Heart left ventricle (tissue), 13 donors: Measurements from ENCODE around the gene CRIM1.

Experiments used
- CTCF ChIP-seq, 12 donors: fragments of 200-600 bp; sonication (generic) in 4 of 12; IDR thresholded peaks; one replicate each; pipeline versions ENCODE4 v1.5.0 to v1.8.0; 2018 to 2022; ENCODE audit warnings: antibody characterized with exemption in 12 of 12, mild to moderate bottlenecking in 5 of 12
- POLR2A ChIP-seq, 2 donors: fragments of 450-650 bp; IDR thresholded peaks; one replicate each; pipeline ENCODE4 v1.6.1; 2017; ENCODE audit warnings: antibody characterized with exemption in 2 of 2, mild to moderate bottlenecking in 2 of 2, moderate library complexity in 2 of 2
- donor health status: ischemic (EF 13 %, LVEDD 7.1; RV severe dilation, severe dysfunction).
- donor health status: DM: no; HTN: yes; CAD: no.
- donor health status: DM: no; HTN: no; CAD: no.
- donor health status: ischemic (EF 25% LVEDD 6.9; RV normal size, moderate dysfunction).
- donor health status: ischemic (EF 25% LVEDD 5.7; RV mildly dilated, moderate dysfunction).
- donor health status: ischemic (EF 35%, LVEDD 5.7; RV mildly dilated, moderate dysfunction).
- donor health status: nonischemic (EF 11% LVEDD 7.7; RV severe dilation, severe dysfunction).
- donor health status: DM: yes; HTN: yes; CAD: no.
- donor health status: PGD.
- donor health status: ischemic (EF 29% LVEDD 5.4; RV normal size, mild dysfunction).
- donor health status: nonischemic (EF 23%, LVEDD 6.1; RV moderate dilation, normal function).

GRCh38 chr2:36597003-36597531 lies 241.5 kb downstream of the CRIM1 start:
- TF ChIP-seq CTCF (IDR thresholded peaks at IDR 0.05), result no peak
- TF ChIP-seq POLR2A (IDR thresholded peaks at IDR 0.05), result no peak
